Rectal smooth muscle tissue (tissue), 1 donor: ENCODE results near the gene SLC17A5.
"Not testable (repeated sequence)": the region's sequence is repeated elsewhere in the genome, so short reads cannot be mapped to it uniquely, and the experiment has no call there.

Experiments used
- H3K27ac ChIP-seq: one replicate; pipeline ENCODE4 v1.7.0; 2013; ENCODE audit warnings: low read depth, low read length, inconsistent platforms
- H3K27me3 ChIP-seq: one replicate; pipeline ENCODE4 v1.7.0; 2013; ENCODE audit warnings: low read length; ENCODE audit not compliant: control insufficient read depth, insufficient read depth
- H3K36me3 ChIP-seq: one replicate; pipeline ENCODE4 v1.7.0; 2013; ENCODE audit warnings: low read length; ENCODE audit not compliant: control insufficient read depth, insufficient read depth
- H3K4me1 ChIP-seq: one replicate; pipeline ENCODE4 v1.7.0; 2013; ENCODE audit warnings: low read length; ENCODE audit not compliant: control insufficient read depth, insufficient read depth
- H3K4me3 ChIP-seq: one replicate; pipeline ENCODE4 v1.7.0; 2013; ENCODE audit warnings: low read length
- H3K9ac ChIP-seq: one replicate; pipeline ENCODE4 v1.7.0; 2013; ENCODE audit warnings: low read length

SLC17A5 gene

GRCh38 chr6:73653571-73654424 lies at the start of gene SLC17A5:
SLC17A5 (minus strand) TSS chr6:73653992; CDS start chr6:73653886, 106 bp downstream.
- Histone ChIP-seq H3K4me3 (peak within 1 kb of the TSS; percentile 95), H3K36me3 (peaks cover 3% of the 10 kb centered on the region), H3K4me1 (no peaks in the 10 kb centered on the region), H3K27ac (peak within 1 kb of the TSS; percentile 96), H3K9ac (peak within 1 kb of the TSS; percentile 99), H3K27me3 (no peaks in the 10 kb centered on the region)

GRCh38 chr6:73703466-73703865 lies 49.7 kb upstream of the SLC17A5 start:
- Histone ChIP-seq H3K4me1 (peaks cover 18% of the 10 kb centered on the region), H3K9ac (no peak overlapping the region), H3K27ac (peak overlapping the region; percentile 74), H3K27me3 (no peaks in the 10 kb centered on the region), H3K4me3 (no peak overlapping the region), H3K36me3 (peaks cover 2% of the 10 kb centered on the region)

- no peaks in the 10 kb centered on the region for H3K27me3 ChIP-seq
- no peak overlapping the region for H3K4me3 ChIP-seq
- H3K4me1 ChIP-seq, result peaks cover 18% of the 10 kb centered on the region
- H3K27ac ChIP-seq, result peak overlapping the region; percentile 15
- peaks cover 2% of the 10 kb centered on the region for H3K36me3 ChIP-seq
- H3K9ac ChIP-seq, result no peak overlapping the region
Observed at GRCh38 chr6:73702444-73702843, 48.7 kb upstream of the SLC17A5 start.

- H3K4me3 ChIP-seq, result no peak overlapping the region
- no peaks in the 10 kb centered on the region for H3K36me3 ChIP-seq
- H3K4me1 ChIP-seq, result peaks cover 25% of the 10 kb centered on the region
- no peak overlapping the region for H3K9ac ChIP-seq
- H3K27ac ChIP-seq, result no peak overlapping the region
- no peaks in the 10 kb centered on the region for H3K27me3 ChIP-seq
Observed at GRCh38 chr6:73699676-73700459, 46.1 kb upstream of the SLC17A5 start.

GRCh38 chr6:73696966-73697655 lies 43.3 kb upstream of the SLC17A5 start:
- no peak overlapping the region for H3K9ac ChIP-seq
- H3K4me1 ChIP-seq, result peaks cover 20% of the 10 kb centered on the region
- H3K36me3 ChIP-seq, result no peaks in the 10 kb centered on the region
- peak overlapping the region; percentile 78 for H3K4me3 ChIP-seq
- H3K27me3 ChIP-seq, result no peaks in the 10 kb centered on the region
- peak overlapping the region; percentile 92 for H3K27ac ChIP-seq

GRCh38 chr6:73695619-73696421 lies 42.0 kb upstream of the SLC17A5 start, which contains the start of gene CD109:
CD109 (plus strand) TSS chr6:73696203; CDS start chr6:73696216, 13 bp downstream.
- no peaks in the 10 kb centered on the region for H3K36me3 ChIP-seq
- H3K4me1 ChIP-seq, result peaks cover 20% of the 10 kb centered on the region
- no peaks in the 10 kb centered on the region for H3K27me3 ChIP-seq
- H3K27ac ChIP-seq, result peak within 1 kb of the TSS; percentile 92
- H3K4me3 ChIP-seq, result peak within 1 kb of the TSS; percentile 78
- H3K9ac ChIP-seq, result peak within 1 kb of the TSS; percentile 68

GRCh38 chr6:73694711-73695411 lies 41.1 kb upstream of the SLC17A5 start:
- no peaks in the 10 kb centered on the region for H3K36me3 ChIP-seq
- H3K4me3 ChIP-seq, result peak overlapping the region; percentile 78
- peak overlapping the region; percentile 92 for H3K27ac ChIP-seq
- H3K27me3 ChIP-seq, result no peaks in the 10 kb centered on the region
- no peak overlapping the region for H3K9ac ChIP-seq
- peaks cover 20% of the 10 kb centered on the region for H3K4me1 ChIP-seq

- H3K4me3 ChIP-seq, result no peak overlapping the region
- H3K27ac ChIP-seq, result no peak overlapping the region
- H3K4me1 ChIP-seq, result peaks cover 9% of the 10 kb centered on the region
- H3K36me3 ChIP-seq, result no peaks in the 10 kb centered on the region
- no peaks in the 10 kb centered on the region for H3K27me3 ChIP-seq
- H3K9ac ChIP-seq, result no peak overlapping the region
Observed at GRCh38 chr6:73691512-73691911, 37.7 kb upstream of the SLC17A5 start.

- H3K4me3 ChIP-seq, result no peak overlapping the region
- peaks cover 6% of the 10 kb centered on the region for H3K4me1 ChIP-seq
- H3K27me3 ChIP-seq, result no peaks in the 10 kb centered on the region
Observed at GRCh38 chr6:73690056-73690455, 36.3 kb upstream of the SLC17A5 start.

GRCh38 chr6:73688351-73688750 lies 34.6 kb upstream of the SLC17A5 start:
- H3K27me3 ChIP-seq, result no peaks in the 10 kb centered on the region
- H3K36me3 ChIP-seq, result no peaks in the 10 kb centered on the region
- H3K4me1 ChIP-seq, result no peaks in the 10 kb centered on the region
- no peak overlapping the region for H3K9ac ChIP-seq
- no peak overlapping the region for H3K27ac ChIP-seq
- no peak overlapping the region for H3K4me3 ChIP-seq

More at GRCh38 chr6:73690056-73690455, 36.3 kb upstream of the SLC17A5 start:
- Histone ChIP-seq H3K9ac (no peak overlapping the region), H3K27ac (no peak overlapping the region), H3K36me3 (no peaks in the 10 kb centered on the region)

GRCh38 chr6:73683574-73683973 lies 29.8 kb upstream of the SLC17A5 start:
- not testable (repeated sequence) for H3K4me3 ChIP-seq, H3K36me3 ChIP-seq, H3K27ac ChIP-seq, H3K9ac ChIP-seq, H3K27me3 ChIP-seq, H3K4me1 ChIP-seq
